Tibial nerve (tissue), 4 donors: ENCODE measurements around the gene PDZRN3. TPM values are rescaled to one million over a fixed set of nuclear protein-coding genes. Genes with fewer than 3 reads are reported as not detected.

Experiments used
- DNase-seq, 2 donors: peaks; one replicate each; pipeline ENCODE4 v3.0.0-alpha.2; 2019; ENCODE audit warnings: low spot score in 2 of 2
- H3K27ac ChIP-seq, 4 donors: fragments of 200-600 bp; sonication (generic) in 3 of 4; one replicate each; pipeline ENCODE4 v1.5.1; 2017 to 2019; ENCODE audit warnings: mild to moderate bottlenecking in 1 of 4
- H3K27me3 ChIP-seq, 2 donors: fragments of 200-600 bp; sonication (generic) in 1 of 2; one replicate each; pipeline versions ENCODE4 v1.5.1 to v1.6.0; 2017 to 2019
- H3K36me3 ChIP-seq, 3 donors: fragments of 200-600 bp; sonication (generic); one replicate each; pipeline ENCODE4 v1.5.1; 2018 to 2019
- H3K4me1 ChIP-seq, 4 donors: fragments of 200-600 bp; sonication (generic) in 3 of 4; one replicate each; pipeline ENCODE4 v1.5.1; 2017 to 2019
- H3K4me3 ChIP-seq, 4 donors: fragments of 200-600 bp; sonication (generic) in 3 of 4; one replicate each; pipeline ENCODE4 v1.5.1; 2017 to 2019; ENCODE audit warnings: mild to moderate bottlenecking in 1 of 4, moderate library complexity in 1 of 4
- H3K9me3 ChIP-seq, 4 donors: fragments of 200-600 bp; sonication (generic) in 3 of 4; one replicate each; pipeline ENCODE4 v1.5.1; 2017 to 2019
- EP300 ChIP-seq, 2 donors: sonication (generic); formaldehyde crosslinking; IDR thresholded peaks; one replicate each; pipeline ENCODE4 v1.6.1; 2017; ENCODE audit warnings: antibody characterized with exemption in 2 of 2, mild to moderate bottlenecking in 1 of 2
- POLR2A ChIP-seq, 2 donors: fragments of 450-650 bp; IDR thresholded peaks; one replicate each; pipeline ENCODE4 v1.6.1; 2017; ENCODE audit warnings: antibody characterized with exemption in 2 of 2, mild to moderate bottlenecking in 2 of 2, moderate library complexity in 2 of 2
- WGBS, 2 donors: methylation state at CpG; one replicate each; pipeline ENCODE4 v1.1.5; 2018; 5-methylcytosine and 5-hydroxymethylcytosine counted together
- total RNA-seq, 4 donors: library from RNA; depleted of rRNA; stranded (reverse); fragments of >200 nt; gene quantifications; one replicate each; pipeline ENCODE4 v1.1.0, GENCODE V29; 2016
- TF ChIP-seq, protein P1 (sequence below), 5 experiments: fragments of 200-600 bp in 3 of 5; fragments of 450-650 bp in 2 of 5; sonication (generic) in 3 of 5; IDR thresholded peaks; one replicate each; pipeline ENCODE4 v1.5.1; 2016 to 2019; ENCODE audit warnings: antibody characterized with exemption in 5 of 5, mild to moderate bottlenecking in 3 of 5, moderate library complexity in 2 of 5

The PDZRN3 gene
- total RNA-seq, 4 donors from 2014 or later, result 48.3 to 87.2 (median 64.3) TPM

DNA sequence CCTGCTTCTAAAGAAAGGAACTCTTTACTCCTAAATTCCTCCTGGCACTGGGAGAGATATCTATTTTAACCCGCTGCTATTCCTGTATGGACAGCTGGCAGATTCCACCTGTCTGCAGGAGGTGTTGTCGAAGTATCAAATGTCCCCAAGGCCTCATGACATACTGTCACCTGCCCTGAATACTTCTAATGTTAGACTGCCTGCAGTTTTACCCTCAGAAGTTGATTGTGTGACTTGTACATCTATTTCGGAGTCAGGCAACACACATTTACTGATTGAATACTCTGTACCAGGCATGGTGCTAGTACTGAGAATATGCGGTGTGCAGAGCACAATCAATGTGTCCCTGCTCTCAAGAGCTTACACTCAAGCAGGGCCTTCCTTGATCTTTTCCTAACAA lies 38.6 kb downstream of the PDZRN3 start:
- no peak for DNase-seq
- 93 to 95% methylated on average over 4 of the region's 4 CpGs for WGBS, 2 donors
- Histone ChIP-seq H3K4me1 (peaks cover 0 to 5% (median 3%) of the 10 kb centered on the region in 4 donors), H3K9me3 (no peaks in the 10 kb centered on the region), H3K27ac (no peak overlapping the region), H3K27me3 (no peaks in the 10 kb centered on the region), H3K36me3 (no peaks in the 10 kb centered on the region), H3K4me3 (no peak overlapping the region)
- TF ChIP-seq EP300 (IDR thresholded peaks at IDR 0.05) (no peak), POLR2A (IDR thresholded peaks at IDR 0.05) (no peak)
- TF ChIP-seq, protein P1, sequence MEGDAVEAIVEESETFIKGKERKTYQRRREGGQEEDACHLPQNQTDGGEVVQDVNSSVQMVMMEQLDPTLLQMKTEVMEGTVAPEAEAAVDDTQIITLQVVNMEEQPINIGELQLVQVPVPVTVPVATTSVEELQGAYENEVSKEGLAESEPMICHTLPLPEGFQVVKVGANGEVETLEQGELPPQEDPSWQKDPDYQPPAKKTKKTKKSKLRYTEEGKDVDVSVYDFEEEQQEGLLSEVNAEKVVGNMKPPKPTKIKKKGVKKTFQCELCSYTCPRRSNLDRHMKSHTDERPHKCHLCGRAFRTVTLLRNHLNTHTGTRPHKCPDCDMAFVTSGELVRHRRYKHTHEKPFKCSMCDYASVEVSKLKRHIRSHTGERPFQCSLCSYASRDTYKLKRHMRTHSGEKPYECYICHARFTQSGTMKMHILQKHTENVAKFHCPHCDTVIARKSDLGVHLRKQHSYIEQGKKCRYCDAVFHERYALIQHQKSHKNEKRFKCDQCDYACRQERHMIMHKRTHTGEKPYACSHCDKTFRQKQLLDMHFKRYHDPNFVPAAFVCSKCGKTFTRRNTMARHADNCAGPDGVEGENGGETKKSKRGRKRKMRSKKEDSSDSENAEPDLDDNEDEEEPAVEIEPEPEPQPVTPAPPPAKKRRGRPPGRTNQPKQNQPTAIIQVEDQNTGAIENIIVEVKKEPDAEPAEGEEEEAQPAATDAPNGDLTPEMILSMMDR (IDR thresholded peaks at IDR 0.05), result no peak

DNA sequence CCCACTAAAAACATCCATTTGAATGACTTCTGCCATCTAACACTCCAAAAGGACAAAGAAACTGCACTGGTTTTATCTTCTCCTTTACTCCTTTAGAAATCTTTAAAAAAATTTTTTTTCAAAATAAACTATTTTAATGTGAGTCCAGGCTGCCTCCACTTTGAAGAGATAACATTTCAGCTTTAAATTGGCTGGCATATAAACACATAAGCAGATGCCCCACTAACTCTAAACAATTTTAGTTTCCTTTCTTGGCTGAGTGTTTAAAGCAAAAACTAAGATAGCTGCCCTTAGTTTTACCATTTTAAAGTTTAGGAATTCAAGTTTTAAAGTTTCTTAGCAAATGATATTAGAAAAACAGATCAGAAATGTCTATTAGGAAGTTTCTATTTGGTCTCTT lies 39.9 kb downstream of the PDZRN3 start:
- H3K4me1 ChIP-seq, result peaks cover 0 to 4% (median 0%) of the 10 kb centered on the region in 4 donors
- no peak for DNase-seq

DNA sequence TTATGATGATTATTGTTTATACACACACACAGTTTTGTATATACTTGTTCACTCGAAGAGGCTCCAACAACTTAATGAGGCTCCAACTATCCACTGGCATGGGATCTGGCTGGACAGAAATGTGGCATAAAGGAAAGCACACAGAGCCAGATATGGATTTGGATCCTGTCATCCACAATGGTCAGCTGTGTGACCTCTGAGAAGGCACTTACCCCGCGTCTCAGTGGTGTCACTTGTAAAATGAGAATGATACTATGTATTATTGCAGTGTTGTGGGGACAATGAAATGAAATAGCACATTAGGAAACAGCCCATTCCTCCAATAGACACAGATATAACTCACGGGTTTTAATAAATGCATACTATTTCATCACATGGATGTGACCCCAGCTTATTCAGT lies 42.2 kb downstream of the PDZRN3 start:
- Histone ChIP-seq H3K4me3 (no peak overlapping the region), H3K4me1 (peaks cover 0 to 5% (median 0%) of the 10 kb centered on the region in 4 donors), H3K27ac (no peak overlapping the region), H3K36me3 (no peaks in the 10 kb centered on the region), H3K9me3 (no peaks in the 10 kb centered on the region), H3K27me3 (no peaks in the 10 kb centered on the region)
- no peak for TF ChIP-seq POLR2A (IDR thresholded peaks at IDR 0.05)
- no peak for TF ChIP-seq EP300 (IDR thresholded peaks at IDR 0.05)
- TF ChIP-seq, protein P1 (IDR thresholded peaks at IDR 0.05), result no peak
- no peak for DNase-seq
- WGBS, 2 donors, result 67 to 71% methylated on average over 4 of the region's 4 CpGs

More for the DNA sequence above, 39.9 kb downstream of the PDZRN3 start:
- Histone ChIP-seq H3K27me3 (no peaks in the 10 kb centered on the region), H3K27ac (no peak overlapping the region), H3K36me3 (no peaks in the 10 kb centered on the region), H3K4me3 (no peak overlapping the region), H3K9me3 (no peaks in the 10 kb centered on the region)
- TF ChIP-seq EP300 (IDR thresholded peaks at IDR 0.05) (no peak), POLR2A (IDR thresholded peaks at IDR 0.05) (no peak)
- TF ChIP-seq, protein P1 (IDR thresholded peaks at IDR 0.05), result no peak

DNA sequence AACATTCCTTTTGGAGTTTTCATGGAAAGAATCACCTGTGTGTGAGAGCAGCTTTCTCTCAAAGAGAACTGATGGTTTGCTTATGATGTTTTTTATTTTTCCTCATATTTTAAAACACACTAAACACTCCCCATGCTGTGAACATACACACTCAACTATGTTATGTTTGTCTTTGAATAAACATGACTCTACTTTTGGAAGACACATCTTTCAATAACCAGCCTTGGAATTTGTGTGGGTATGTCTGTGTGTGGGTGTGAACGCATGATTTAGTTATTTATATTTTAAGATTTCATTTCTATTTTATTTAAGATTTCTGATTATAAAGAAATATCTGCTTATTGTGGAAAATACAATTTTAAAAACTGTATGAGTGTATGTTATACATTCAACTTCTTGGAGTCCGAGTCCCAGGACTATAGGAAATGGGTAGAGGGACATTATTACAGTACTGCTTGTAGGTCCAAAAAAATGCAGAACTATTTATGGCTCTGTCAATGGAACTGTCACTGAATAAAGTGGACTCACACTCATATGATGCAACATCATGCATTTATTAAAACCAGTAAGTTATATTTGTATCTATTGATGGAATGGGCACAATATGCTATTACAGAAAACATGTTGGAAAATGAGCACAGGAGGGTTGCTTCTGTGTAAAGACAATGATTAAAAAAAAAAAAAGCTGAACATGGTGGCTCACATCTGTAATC lies 43.5 kb downstream of the PDZRN3 start:
- Histone ChIP-seq H3K36me3 (no peaks in the 10 kb centered on the region), H3K27me3 (no peaks in the 10 kb centered on the region), H3K27ac (no peak overlapping the region), H3K9me3 (no peaks in the 10 kb centered on the region), H3K4me1 (peaks cover 0 to 11% (median 0%) of the 10 kb centered on the region in 4 donors), H3K4me3 (no peak overlapping the region)
- no peak for TF ChIP-seq EP300 (IDR thresholded peaks at IDR 0.05)
- TF ChIP-seq, protein P1 (IDR thresholded peaks at IDR 0.05), result no peak
- TF ChIP-seq POLR2A (IDR thresholded peaks at IDR 0.05), result no peak
- WGBS, 2 donors, result 78 to 84% methylated on average over 2 of the region's 2 CpGs
- DNase-seq, result no peak

DNA sequence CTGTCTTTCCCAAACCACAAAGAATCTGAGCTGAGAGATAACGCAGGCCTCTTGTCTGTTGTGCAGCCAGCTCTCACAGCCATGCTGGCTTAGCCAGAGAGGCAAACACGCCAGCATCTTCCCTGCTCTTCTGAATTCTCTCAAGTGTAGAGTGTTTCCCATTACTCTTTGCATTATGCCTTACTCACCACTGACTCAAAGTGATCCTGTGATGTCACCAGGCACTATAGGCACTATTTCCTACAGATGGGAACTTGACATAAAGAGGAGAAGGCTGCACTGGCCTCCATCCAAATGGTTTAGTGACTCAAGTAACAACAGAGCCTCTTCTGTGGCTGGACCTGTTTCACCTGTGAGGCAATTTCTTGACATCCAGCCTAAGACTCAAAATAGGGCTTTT lies 44.4 kb downstream of the PDZRN3 start:
- H3K4me3 ChIP-seq, result no peak overlapping the region
- H3K4me1 ChIP-seq, result peaks cover 0 to 11% (median 0%) of the 10 kb centered on the region in 4 donors
- no peaks in the 10 kb centered on the region for H3K9me3 ChIP-seq
- 71 to 74% methylated on average over 2 of the region's 2 CpGs for WGBS, 2 donors
- no peak for DNase-seq
- TF ChIP-seq EP300 (IDR thresholded peaks at IDR 0.05) (no peak), POLR2A (IDR thresholded peaks at IDR 0.05) (no peak)
- TF ChIP-seq, protein P1 (IDR thresholded peaks at IDR 0.05), result no peak
- no peak overlapping the region for H3K27ac ChIP-seq
- no peaks in the 10 kb centered on the region for H3K36me3 ChIP-seq
- H3K27me3 ChIP-seq, result no peaks in the 10 kb centered on the region
